Loucy (cell line): ENCODE measurements around the gene SRGAP2C.

ENCODE experiments used
- H2AFZ ChIP-seq: fragments of 200-600 bp; sonication (generic); 2 replicates; pipeline ENCODE4 v1.6.0; 2016; ENCODE audit warnings: antibody characterized with exemption, mild to moderate bottlenecking, low read length, moderate library complexity
- H3F3A ChIP-seq: fragments of 200-600 bp; 2 replicates; pipeline ENCODE4 v1.6.0; 2016; ENCODE audit warnings: antibody characterized with exemption, low read depth, mild to moderate bottlenecking
- H3K27me3 ChIP-seq: fragments of 200-600 bp; sonication (generic); 2 replicates; pipeline ENCODE4 v1.6.1; 2014; ENCODE audit warnings: low read length, mild to moderate bottlenecking; ENCODE audit not compliant: insufficient read depth, poor library complexity, severe bottlenecking
- H3K36me3 ChIP-seq: fragments of 200-600 bp; sonication (generic); 2 replicates; pipeline ENCODE4 v1.6.1; 2016; ENCODE audit warnings: low read length; ENCODE audit not compliant: insufficient read depth
- H3K4me1 ChIP-seq: fragments of 200-600 bp; sonication (generic); 2 replicates; pipeline ENCODE4 v1.5.1; 2014; ENCODE audit warnings: low read length, mild to moderate bottlenecking; ENCODE audit not compliant: insufficient read depth, poor library complexity, severe bottlenecking
- H3K4me2 ChIP-seq: fragments of 200-600 bp; sonication (generic); 2 replicates; pipeline ENCODE4 v1.6.0; 2014; ENCODE audit warnings: antibody characterized with exemption, low read length, low read depth, mild to moderate bottlenecking; ENCODE audit not compliant: poor library complexity, severe bottlenecking
- H3K4me3 ChIP-seq: fragments of 200-600 bp; sonication (generic); 2 replicates; pipeline ENCODE4 v1.5.1; 2014; ENCODE audit warnings: low read length, mild to moderate bottlenecking, mixed read lengths; ENCODE audit not compliant: poor library complexity, severe bottlenecking
- H3K79me2 ChIP-seq: fragments of 200-600 bp; sonication (generic); 2 replicates; pipeline ENCODE4 v1.6.1; 2014; ENCODE audit warnings: low read length; ENCODE audit not compliant: insufficient read depth
- H3K9ac ChIP-seq: fragments of 200-600 bp; sonication (generic); 2 replicates; pipeline ENCODE4 v1.6.0; 2014; ENCODE audit warnings: mild to moderate bottlenecking, low read depth, low read length, moderate library complexity; ENCODE audit not compliant: poor library complexity, severe bottlenecking
- H3K9me2 ChIP-seq: fragments of 200-600 bp; sonication (generic); replicated peaks from 2 replicates; pipeline ENCODE4 v1.6.1; 2016; ENCODE audit warnings: low read depth, low read length, mixed read lengths
- H3K9me3 ChIP-seq: fragments of 200-600 bp; sonication (generic); 2 replicates; pipeline ENCODE4 v1.6.1; 2014; ENCODE audit warnings: mild to moderate bottlenecking, antibody characterized with exemption, low read length, low read depth; ENCODE audit not compliant: insufficient read depth
- H4K20me1 ChIP-seq: fragments of 200-600 bp; sonication (generic); 2 replicates; pipeline ENCODE4 v1.6.0; 2014; ENCODE audit warnings: antibody characterized with exemption, low read length, mild to moderate bottlenecking; ENCODE audit not compliant: insufficient read depth, poor library complexity, severe bottlenecking
- EZH2phosphoT487 ChIP-seq: fragments of 200-600 bp; IDR thresholded peaks from 2 replicates; pipeline ENCODE4 v1.6.1; 2018; ENCODE audit warnings: antibody characterized with exemption, mild to moderate bottlenecking, moderate library complexity, borderline replicate concordance

Gene SRGAP2C

GRCh38 chr1:121440993-121441392 lies 256.2 kb downstream of the SRGAP2C start:
- TF ChIP-seq EZH2phosphoT487: no peak
- no peak overlapping the region for H3K9ac ChIP-seq
- H3K4me1 ChIP-seq: peaks cover 22% of the 10 kb centered on the region
- H3K27me3 ChIP-seq: no peaks in the 10 kb centered on the region
- H3K4me2 ChIP-seq: no peak overlapping the region
- no peaks in the 10 kb centered on the region for H3K9me3 ChIP-seq
- no peaks in the 10 kb centered on the region for H4K20me1 ChIP-seq
- no peaks in the 10 kb centered on the region for H3K9me2 ChIP-seq
- no peak overlapping the region for H2AFZ ChIP-seq
- no peaks in the 10 kb centered on the region for H3K79me2 ChIP-seq
- no peak overlapping the region for H3K4me3 ChIP-seq
- no peaks in the 10 kb centered on the region for H3F3A ChIP-seq
- H3K36me3 ChIP-seq: no peaks in the 10 kb centered on the region
